ENCODE results near the gene TRPM3.

Gene TRPM3

GRCh38 chr9:71121275-71122021 is at the start of gene TRPM3:
Gene TRPM3, minus strand, starts transcription at chr9:71121621. Its CDS starts 267 bp downstream, at chr9:71121354.
- no peak for DNase-seq

GRCh38 chr9:71168418-71168817 is 47.0 kb upstream of the TRPM3 start:
- no peak for DNase-seq

GRCh38 chr9:71162126-71162525 is 40.7 kb upstream of the TRPM3 start:
- DNase-seq = no peak

- DNase-seq = no peak
Measured at GRCh38 chr9:71157731-71158130, 36.3 kb upstream of the TRPM3 start.

GRCh38 chr9:71147368-71147767 is 25.9 kb upstream of the TRPM3 start:
- DNase-seq = no peak

GRCh38 chr9:71146511-71146910 is 25.1 kb upstream of the TRPM3 start:
- DNase-seq = no peak

GRCh38 chr9:71145179-71145578 is 23.8 kb upstream of the TRPM3 start:
- DNase-seq = no peak

- no peak for DNase-seq
Measured at GRCh38 chr9:71144495-71144894, 23.1 kb upstream of the TRPM3 start.

- DNase-seq = no peak
Measured at GRCh38 chr9:71136696-71137095, 15.3 kb upstream of the TRPM3 start.

GRCh38 chr9:71131145-71131544 is 9.7 kb upstream of the TRPM3 start:
- DNase-seq = no peak

GRCh38 chr9:71130521-71130920 is 9.1 kb upstream of the TRPM3 start:
- no peak for DNase-seq

GRCh38 chr9:71128796-71129195 is 7.4 kb upstream of the TRPM3 start:
- DNase-seq = no peak

- no peak for DNase-seq
Measured at GRCh38 chr9:71127301-71127700, 5.9 kb upstream of the TRPM3 start.

GRCh38 chr9:71122421-71122820 is 1.0 kb upstream of the TRPM3 start:
- DNase-seq = no peak

GRCh38 chr9:71122022-71122275 is 528 bp upstream of the TRPM3 start:
- no peak for DNase-seq

GRCh38 chr9:71120501-71121247 is 747 bp downstream of the TRPM3 start:
- no peak for DNase-seq

GRCh38 chr9:71119746-71120145 is 1.7 kb downstream of the TRPM3 start:
- DNase-seq = no peak

GRCh38 chr9:71118324-71118723 is 3.1 kb downstream of the TRPM3 start:
- DNase-seq = no peak

- DNase-seq = no peak
Measured at GRCh38 chr9:71115448-71115975, 5.9 kb downstream of the TRPM3 start.

GRCh38 chr9:71112866-71113265 is 8.6 kb downstream of the TRPM3 start:
- no peak for DNase-seq

- no peak for DNase-seq
Measured at GRCh38 chr9:71108937-71109336, 12.5 kb downstream of the TRPM3 start.

- DNase-seq = no peak
Measured at GRCh38 chr9:71106992-71107391, 14.4 kb downstream of the TRPM3 start.

GRCh38 chr9:71105192-71105591 is 16.2 kb downstream of the TRPM3 start:
- no peak for DNase-seq

- no peak for DNase-seq
Measured at GRCh38 chr9:71098801-71099200, 22.6 kb downstream of the TRPM3 start.

- DNase-seq = no peak
Measured at GRCh38 chr9:71097671-71098070, 23.8 kb downstream of the TRPM3 start.
